COR-L47 (cell line): ENCODE results near the gene CISH.
A peak's percentile ranks its signal among the peaks of the same experiment; 100 is the strongest.

Source experiments
- DNase-seq: peaks from one replicate; lab custom pipeline; 2025; lab: John Stamatoyannopoulos, UW

CISH gene, protein sequence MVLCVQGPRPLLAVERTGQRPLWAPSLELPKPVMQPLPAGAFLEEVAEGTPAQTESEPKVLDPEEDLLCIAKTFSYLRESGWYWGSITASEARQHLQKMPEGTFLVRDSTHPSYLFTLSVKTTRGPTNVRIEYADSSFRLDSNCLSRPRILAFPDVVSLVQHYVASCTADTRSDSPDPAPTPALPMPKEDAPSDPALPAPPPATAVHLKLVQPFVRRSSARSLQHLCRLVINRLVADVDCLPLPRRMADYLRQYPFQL

DNA sequence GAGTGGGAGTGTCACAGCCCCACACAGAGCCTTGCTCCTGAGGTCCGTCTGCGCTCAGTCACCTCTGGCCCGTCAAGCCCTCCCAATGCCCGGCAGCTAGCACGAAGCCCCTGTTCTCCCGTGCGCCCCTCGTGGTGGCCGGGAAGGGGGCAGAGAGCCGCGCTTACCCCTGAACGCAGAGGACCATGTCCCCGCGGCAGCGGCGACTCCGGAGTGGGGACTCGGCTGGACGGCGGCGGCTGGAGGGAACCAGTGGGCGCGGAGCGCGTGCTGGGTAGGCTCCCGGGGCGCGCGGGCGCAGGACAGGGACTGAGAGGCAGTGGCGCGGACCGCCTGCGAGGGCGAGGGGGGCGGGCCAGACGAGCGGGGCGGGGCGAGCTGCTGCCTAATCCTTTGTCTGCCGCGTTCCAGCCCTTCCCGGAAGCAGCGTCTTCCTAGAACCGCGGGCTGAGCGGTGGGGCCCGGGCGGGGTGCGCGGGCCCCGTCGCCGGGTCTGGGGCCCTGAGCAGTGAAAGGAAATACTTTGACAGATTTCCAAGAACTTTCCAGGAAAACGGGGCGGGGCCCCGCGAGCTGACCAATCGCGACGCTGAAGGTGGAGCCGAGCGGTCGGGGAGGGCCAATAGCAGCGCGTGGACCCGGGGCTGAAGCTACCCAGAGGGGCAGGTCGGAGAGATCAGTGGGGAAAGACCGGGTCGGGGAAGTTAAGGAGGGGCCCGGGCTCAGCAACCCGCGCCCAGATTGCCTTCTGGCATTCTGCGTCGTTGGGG is at the start of gene CISH:
CISH (minus strand) TSS at position 311 of the 770 bp plus-strand sequence; CDS start at position 187, 124 bp downstream.
- DNase-seq = peak; percentile 65

DNA sequence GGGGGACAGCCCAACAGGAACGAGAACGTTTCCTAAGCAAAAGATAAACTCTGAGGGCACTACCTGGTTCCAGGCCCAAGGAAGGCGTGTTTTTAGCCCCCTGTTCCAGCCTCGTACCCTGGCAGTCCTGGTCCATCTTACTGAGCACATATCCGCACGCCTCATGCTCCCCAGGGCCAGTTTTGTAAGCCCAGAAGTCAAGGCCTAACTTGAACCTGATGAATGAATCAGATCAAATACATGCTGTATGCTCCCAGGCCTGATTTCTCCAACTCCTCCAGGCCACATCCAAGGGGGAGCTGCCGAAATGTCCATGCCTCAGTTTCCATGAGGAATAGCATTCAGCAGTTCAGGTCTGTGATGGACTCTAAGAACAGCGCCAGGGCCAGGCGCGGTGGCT is 48.8 kb upstream of the CISH start:
- no peak for DNase-seq

DNA sequence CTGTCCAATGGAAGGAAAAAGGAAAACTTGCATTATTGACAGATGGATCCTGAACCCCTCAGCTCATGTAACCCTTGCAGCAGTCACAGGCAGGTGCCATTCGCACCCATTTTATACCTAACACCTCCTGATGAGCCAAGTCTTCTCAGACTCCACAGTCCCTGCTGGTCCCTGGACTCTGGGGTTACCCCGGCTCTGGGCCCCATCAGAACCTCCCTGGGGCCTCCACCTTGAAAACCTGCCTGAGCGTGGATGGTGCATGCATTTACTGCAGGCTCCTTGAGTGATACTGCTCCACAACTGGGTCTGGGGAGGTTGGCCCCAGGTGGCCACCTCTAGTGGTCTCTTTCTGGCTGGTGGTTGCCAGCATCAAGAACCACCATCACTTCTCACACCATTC is 47.3 kb upstream of the CISH start:
- no peak for DNase-seq

DNA sequence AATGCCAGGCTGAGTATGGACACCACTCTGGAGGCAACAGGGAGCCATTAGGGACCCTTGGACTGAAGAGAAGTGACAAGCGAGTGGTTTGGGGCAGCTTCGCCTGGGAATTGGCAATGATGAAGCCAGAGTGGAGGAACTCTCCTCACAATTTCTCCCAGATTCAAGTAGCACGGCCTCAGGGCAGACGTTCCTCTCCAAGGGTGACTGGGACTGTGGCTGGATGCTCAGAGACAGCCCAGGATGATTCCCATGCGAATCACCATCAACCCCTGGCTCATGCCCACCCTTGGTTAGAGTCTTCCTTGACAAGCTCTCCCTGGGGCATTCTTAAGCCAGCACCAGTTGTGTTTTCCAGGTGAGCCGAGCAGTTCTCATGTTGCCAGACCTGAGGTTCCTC is 46.8 kb upstream of the CISH start:
- no peak for DNase-seq

DNA sequence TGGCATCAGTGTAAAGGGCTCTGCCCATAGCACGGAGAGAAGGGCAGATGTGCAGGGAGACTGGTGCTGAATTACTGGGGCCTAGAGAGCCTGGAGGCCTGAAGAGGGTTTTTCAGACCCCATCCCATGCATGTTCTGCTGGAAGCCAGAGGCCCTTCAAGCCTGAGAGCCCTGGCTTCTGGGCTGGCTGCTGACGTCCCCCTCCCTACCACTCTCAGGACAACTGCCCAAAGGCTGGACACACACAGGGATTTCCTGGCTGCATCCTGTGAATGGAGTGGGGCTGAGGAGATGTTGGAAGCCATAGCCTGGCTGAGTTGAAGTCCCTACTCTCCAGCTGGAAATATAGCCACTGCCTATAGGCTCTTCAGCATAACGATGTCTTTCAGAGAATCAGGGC is 46.2 kb upstream of the CISH start:
- no peak for DNase-seq

DNA sequence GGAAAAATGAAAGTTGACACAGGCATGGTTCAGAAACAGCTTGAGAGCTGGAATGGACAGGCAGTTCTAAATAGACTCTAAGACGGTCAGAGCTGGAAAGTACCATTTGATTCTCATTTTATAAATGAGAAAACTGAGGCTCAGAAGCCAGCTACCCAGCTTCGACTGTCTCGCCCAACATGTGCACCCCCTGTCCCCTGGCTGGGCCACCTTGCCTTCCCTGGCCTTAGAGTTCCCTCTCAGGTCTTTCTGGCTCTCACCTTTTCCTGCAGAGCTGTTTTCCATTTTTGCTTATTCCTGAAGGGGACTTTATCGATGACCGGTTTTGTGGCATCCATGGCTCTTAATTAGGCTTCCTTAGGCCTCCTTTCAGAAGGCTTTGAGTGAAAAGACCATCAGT is 45.8 kb upstream of the CISH start:
- no peak for DNase-seq

DNA sequence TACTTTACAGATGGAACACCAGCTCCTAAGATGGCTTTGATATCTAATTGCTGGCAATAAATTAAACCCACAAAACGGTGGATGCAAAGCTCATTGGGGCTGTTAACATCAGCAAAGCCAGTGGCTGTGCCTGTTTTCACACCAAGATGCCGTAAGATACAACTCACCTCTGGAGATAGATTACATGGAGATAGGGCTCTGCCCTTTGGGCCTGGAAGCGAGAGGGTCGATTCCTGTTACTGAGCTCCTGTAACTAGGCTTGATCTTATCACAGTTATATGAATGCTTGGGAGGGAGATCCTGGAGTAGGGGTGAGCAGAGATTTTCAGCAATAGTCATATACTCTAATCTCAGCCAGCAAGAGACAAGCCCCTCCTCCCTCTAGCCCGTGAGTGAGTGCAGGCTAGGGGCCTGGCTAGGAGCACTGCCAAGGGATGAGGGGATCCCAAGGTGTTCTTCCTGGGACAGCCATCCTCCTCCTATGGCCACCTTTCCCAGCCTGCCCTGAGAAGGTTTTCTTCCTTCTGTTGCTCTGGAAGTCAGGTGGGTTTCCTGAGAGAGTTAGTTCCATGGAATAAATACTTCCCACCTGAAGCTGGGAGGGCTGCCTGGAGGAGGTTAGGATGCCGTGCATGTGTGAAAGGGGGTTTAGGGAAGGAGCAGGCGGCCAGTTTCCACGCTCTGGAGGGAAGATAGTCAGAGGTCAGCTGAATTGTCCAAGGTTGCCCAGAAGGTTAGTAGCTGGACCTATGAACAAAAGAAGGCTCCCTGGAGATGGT is 45.0 kb upstream of the CISH start:
- no peak for DNase-seq

DNA sequence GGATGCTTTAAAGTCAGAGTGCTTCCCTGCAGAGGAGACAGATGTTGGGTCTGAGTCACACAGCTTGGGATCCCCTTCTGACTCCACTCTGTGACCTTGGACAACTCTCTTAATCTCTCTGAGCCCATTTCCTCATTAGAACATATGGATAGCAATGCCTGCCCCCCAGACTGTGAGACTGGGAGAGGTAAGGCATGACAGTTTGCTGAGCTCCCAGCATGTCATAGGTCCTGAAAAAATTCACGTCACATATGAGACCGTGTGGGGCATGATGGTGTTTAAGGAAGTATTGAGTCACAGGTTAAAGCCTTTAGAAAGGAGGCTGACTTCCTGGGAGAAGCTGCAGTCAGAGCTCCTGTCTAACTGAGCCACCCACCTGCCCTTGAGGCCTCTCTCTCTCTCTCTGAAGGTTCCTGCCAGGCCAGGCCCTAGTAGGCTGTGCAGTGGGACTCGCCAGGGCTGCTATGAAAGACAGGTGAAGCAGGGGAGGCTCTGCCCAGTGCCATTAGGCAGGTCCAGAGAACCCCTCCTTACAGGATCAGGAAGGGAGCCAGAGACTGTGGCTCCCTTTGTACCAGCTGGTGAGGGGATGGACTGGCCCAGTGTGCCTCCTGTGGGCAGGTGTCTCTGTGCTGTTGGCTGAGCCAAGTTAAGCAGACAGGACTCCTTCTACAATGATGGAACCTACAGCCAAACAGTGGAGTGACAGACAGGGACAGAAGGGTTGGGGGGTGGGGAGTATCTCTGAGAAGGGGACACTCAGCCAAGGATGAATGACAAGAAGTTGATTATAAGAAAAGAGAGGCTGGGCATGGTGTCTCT is 43.6 kb upstream of the CISH start:
- no peak for DNase-seq

DNA sequence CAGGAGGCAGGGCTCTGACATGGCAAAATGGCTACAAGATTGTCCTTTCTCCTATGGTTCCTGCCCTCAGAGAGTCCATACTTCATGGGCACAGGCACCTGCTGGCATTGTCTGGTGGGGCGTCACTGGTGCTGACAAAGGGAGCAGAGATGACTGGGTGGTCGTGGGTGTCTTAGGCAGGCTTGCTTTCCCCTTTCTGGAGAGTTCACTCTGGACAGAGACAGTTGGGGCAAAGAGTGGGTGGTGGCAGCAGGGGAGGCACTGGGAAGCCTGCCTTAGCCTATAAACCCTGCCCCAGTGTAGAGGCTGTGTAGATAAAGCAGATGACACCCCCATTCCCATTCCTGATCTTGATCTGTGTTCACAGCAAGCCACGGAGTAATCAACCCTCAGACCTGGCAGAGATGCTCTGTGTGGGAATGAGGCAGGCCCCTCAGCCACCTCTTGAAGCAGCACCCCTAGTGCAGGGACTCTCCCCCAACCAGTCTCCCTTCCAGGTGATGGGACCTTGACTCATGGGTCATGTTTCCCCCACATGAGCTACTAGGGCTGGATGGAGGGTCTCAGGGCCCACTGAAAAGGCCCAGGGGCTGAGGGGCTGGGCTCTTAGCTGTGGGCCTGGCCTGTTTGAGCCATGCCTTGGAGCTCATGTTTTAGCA is 42.5 kb upstream of the CISH start:
- no peak for DNase-seq

DNA sequence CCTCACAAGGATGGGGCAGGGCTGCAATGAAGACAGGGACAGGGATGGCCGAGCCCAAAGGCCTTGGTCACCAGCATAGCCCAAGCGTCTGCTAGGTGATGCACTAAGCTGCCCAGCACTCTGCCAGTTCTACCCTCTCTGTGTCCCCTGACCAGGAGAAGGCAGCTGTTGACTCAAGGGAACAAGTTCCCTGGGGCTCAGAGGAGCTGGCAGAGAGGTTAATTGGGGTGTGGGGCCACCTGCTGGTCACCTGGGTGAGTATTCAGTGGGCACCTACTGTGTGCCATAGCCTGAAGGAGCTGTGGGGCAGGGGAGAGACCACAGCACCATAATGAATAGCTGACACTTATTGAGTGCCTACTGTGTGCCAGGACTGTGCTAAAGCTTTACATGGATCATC is 41.1 kb upstream of the CISH start:
- DNase-seq = no peak

DNA sequence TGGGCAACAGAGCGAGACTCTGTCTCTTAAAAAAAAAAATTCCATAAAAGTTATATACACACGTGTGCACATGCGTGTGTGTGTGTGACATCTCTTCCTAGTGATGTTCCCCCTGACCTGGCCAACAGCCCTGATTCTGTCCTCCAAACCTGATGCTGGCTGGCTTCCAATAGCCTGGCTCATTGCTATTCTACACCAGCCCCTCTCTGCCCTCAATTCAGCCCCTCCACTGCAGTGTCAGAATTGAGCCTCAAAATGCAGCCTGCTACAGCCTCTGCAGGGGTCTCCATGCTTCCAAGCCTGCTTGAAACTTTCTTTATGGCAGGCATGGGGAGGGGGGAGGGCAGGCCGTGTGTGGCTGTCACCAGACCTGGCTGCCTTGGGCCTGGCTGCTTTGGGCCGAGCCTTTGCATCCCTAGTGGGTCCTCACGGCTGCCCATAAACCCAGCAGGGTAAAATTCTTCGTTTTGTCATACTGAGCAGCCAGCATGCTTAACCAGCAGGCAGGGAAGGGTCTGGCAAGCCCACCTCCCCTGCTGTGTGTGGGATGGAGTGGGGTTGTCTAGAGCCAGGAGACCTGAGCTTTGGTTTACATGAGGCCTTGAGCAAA is 40.5 kb upstream of the CISH start:
- no peak for DNase-seq

DNA sequence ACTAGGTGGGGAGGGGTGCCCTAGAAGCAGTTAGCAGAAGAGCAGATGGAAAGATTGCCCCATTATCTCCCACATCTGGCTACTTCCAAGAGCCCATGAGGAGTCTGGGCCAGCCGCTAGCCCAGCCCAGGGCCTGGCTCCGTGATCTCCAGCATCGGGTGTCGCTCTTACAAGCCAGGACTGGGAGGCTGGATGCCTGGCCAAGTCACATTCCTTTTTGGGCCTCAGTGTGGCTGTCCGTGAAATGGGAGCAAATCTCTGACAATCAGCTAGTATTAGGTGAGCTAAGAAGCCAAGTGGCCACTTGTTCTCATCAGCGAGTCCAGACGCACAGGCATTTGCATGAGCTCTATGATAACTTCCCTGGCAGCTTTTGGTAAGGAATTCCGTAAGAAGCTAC is 39.9 kb upstream of the CISH start:
- DNase-seq = no peak

DNA sequence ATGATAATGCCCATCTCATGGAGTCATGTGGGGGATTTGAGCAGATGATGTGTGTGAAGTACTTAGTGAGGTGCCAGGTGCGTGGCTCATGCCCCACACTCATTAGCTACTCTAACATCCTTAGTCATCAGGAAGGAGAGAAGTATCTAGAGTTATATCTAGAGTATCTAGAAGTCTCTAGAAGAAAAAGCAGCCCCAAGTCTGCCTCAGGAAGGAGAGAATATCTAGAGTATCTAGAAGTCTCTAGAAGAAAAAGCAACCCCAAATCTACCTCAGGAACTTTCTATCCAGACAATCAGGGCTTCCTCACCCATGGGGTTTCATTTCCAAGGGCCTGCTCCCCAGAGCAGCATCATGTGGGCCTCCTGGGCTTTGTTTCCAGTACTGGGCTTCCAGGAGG is 38.4 kb upstream of the CISH start:
- DNase-seq = no peak

DNA sequence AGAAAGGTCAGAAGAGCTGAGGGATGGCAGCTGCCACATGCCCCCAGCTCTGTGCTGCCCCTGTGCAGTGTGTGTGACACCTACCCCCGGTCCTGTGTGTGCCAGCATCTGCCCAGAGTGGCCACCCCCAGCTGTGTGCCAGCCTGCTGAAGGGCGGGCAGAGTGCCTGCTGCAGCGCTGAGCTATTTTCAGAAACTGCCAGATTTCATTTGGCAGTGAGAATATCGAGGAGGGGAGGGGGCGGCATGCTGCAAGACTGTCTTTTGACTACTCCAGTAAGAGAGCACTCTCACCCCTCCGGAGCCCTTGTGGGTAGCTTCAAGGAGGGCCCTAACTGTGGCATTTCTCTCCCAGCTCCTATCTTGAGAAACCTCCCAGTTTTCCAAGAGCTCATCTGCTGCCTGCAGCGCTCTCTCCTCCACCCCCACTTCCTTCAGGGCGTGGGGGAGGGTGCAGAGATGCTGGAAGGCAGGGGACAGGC is 37.9 kb upstream of the CISH start:
- DNase-seq = no peak

DNA sequence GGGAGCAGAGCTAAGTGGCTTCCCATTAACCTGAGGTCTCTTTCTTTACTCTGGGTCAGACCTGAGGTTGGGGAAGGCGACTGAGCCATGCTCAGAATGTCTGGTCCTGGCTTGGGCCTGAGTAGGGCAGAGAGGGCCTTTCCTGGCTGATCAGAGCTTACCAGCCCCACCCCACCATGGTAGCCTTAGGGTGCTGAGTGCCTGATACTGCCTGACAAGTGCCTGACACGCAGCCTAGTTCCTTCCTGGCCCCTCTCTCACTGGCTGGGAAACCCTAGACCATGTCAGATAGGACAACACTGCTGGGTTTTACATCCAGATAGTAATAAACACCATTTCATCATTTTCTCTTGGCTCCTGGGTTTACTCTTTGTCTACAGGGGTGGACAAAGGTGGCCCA is 37.4 kb upstream of the CISH start:
- DNase-seq = no peak

DNA sequence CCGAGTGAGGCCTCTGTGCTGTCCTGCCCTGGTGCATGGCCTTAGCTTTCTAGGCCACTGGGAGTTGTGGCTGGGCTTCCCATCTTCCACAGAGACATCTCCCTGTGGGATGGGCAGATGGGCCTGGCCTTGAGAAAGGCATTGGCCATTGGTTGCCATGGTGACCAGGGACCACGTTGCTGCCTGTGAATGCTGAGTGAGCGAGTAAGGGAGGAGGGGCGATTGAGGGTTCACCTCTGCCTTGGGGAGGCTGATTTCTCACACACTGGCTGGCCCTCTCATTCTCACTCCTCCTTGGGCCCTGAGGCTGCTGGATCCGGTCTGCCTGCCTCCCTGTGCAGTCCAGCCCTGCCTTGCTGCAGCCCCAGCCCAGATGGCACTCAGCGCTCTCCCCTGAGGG is 36.7 kb upstream of the CISH start:
- no peak for DNase-seq

DNA sequence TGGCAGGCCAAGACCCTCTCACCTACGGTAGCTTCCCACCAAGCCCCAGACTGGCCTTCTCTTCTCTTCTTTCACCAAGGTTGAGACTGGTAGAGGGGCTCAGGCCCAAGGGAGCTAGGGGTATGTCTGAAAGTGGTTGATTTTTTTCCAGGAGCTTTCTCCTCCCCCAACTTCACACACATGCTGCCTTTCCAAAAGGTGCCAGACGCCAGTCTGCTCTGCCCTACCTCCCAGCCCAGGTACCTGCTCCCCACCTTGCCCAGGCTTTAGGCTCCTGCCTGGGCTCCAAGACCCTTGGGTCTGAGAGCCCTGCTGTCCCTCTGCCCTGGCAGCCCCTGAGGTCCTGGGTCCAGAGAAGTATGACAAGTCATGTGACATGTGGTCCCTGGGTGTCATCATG is 33.8 kb upstream of the CISH start:
- DNase-seq = no peak

DNA sequence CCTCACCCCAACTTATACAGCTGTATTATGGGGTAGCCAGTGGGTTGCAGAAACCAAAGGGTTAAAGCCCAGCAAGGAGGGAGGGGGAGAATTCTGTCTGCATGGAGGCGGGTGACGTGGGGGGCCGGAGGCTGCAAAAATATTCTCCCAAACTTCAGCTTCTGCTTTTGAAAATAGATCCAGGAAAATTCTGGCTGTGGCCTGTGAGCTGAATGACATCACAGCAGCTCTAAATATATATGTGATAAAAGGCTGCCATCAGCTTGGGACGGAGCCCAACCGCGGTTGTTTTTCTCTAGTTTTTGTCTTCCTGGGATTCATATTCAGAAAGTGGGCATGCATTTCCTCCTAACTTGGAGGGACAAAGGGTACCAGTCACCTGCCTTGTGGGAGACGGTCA is 33.0 kb upstream of the CISH start:
- DNase-seq = no peak

DNA sequence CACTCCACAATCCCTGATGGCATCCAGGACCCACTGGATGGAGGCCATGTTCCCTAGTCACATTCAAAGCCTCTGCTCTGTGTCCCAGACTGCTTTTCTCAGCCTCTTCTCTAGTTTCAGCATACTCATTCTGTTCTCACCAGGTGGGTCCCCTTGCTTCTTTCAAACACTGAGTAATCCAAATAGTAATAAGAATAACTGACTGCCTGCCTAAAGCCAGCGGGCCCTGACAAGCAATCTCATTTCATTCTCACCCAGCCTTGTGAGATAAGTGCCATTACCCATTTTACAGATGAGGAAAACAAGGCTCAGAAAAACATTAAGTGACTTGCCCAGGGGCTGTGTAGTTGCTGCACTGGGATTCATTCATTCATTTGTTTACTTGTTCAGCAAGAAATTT is 30.8 kb upstream of the CISH start:
- no peak for DNase-seq

DNA sequence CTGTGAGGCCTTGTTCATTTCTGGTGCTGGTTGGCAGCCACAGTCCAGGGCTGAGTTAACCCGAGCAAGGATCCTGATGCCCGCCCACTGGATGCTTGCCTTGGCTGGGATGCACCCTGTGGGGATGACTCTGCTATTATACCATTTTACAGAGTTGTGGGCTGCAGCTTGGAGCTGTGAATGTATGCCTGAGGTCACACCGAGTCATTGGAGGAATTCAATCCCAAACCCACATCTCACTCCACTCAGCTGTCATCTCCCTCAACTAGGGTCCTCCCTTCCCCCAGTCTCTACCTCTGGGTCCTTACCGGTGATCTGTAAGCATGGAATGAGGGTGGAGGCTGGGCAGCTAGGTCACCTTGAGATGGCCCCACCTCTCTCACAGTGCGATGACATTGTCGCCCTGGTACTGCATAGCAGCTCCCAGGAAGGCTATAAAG is 27.5 kb upstream of the CISH start:
- no peak for DNase-seq

DNA sequence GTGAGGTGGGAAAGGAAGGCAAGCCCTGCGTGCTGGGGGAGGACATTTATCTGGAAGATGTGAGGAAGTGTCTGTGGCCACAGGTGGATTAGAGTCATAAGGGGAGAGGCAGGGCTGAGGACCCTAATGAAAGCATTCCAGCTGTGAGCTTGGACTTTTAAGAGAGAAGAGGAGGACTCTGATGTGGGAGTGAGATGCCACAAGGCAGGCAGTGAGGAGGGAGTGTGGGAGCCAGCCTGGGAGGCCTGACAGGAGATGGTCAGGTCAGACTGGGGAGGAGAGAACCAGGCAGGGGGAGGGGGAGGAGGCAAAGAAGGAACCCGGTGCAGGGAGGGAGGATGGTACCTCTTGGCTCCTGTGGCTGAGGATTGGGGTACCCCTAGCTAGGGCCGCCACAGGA is 26.4 kb upstream of the CISH start:
- no peak for DNase-seq
